Peyer's patch (tissue), 4 donors: ENCODE measurements around the gene MAGEA2. TPM values are rescaled to one million over a fixed set of nuclear protein-coding genes. Genes with fewer than 3 reads are reported as not detected.
"Not testable (repeated sequence)": the region's sequence is repeated elsewhere in the genome, so short reads cannot be mapped to it uniquely, and the experiment has no call there.

Source experiments
- DNase-seq, 3 donors: peaks; one replicate each; pipeline ENCODE4 v3.0.0-alpha.2; 2017 to 2019
- H3K27ac ChIP-seq, 4 donors: fragments of 200-600 bp; sonication (generic); one replicate each; pipeline ENCODE4 v1.5.1; 2016 to 2019
- H3K27me3 ChIP-seq, 2 donors: fragments of 200-600 bp; sonication (generic); one replicate each; pipeline ENCODE4 v1.5.1; 2019
- H3K36me3 ChIP-seq, 3 donors: fragments of 200-600 bp; sonication (generic); one replicate each; pipeline ENCODE4 v1.5.1; 2016 to 2019
- H3K4me1 ChIP-seq, 4 donors: fragments of 200-600 bp; sonication (generic); one replicate each; pipeline ENCODE4 v1.5.1; 2016 to 2019
- H3K4me3 ChIP-seq, 4 donors: fragments of 200-600 bp; sonication (generic); 1 replicate in 3 of 4; 2 replicates in 1 of 4; pipeline ENCODE4 v1.5.1; 2016 to 2019; ENCODE audit warnings: mild to moderate bottlenecking in 1 of 4
- H3K9me3 ChIP-seq, 4 donors: fragments of 200-600 bp; sonication (generic); one replicate each; pipeline ENCODE4 v1.5.1; 2016 to 2019; ENCODE audit warnings: mild to moderate bottlenecking in 1 of 4
- POLR2A ChIP-seq, 2 donors: fragments of 450-650 bp; IDR thresholded peaks; one replicate each; pipeline ENCODE4 v1.5.1; 2017; ENCODE audit warnings: antibody characterized with exemption in 2 of 2, mild to moderate bottlenecking in 2 of 2, moderate library complexity in 2 of 2
- total RNA-seq, 4 donors: library from RNA; depleted of rRNA; stranded (reverse); fragments of >200 nt; gene quantifications; one replicate each; pipeline ENCODE4 v1.1.0, GENCODE V29; 2016
- TF ChIP-seq, protein P1 (sequence below), 6 experiments: fragments of 450-650 bp in 4 of 6; fragments of 200-600 bp in 2 of 6; sonication (generic) in 1 of 6; IDR thresholded peaks; one replicate each; pipeline ENCODE4 v1.5.1; 2017 to 2019; ENCODE audit warnings: antibody characterized with exemption in 6 of 6, mild to moderate bottlenecking in 3 of 6, moderate library complexity in 1 of 6

Gene MAGEA2
- total RNA-seq, 4 donors from 2014 or later: not detected

DNA sequence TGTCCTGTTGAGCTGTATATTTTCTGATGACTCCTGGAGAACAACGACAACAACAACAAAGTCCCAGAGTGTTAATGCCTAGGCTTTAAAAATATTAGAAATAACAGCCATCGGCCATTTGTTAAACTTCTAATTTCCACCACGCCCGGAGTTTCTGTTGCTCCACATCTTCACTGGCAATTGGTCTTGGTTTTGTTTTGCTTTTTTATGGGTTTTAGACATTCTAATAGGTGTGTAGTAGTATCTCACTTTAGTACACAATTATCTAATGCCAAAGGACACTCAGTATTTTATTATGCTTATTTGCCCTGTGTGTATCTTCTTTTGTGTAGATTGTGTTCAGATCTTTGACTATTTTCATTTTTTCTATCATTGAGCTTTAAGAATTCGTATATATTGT lies 15.1 kb downstream of the MAGEA2 start:
- Histone ChIP-seq H3K9me3 (no peaks in the 10 kb centered on the region), H3K36me3 (no peaks in the 10 kb centered on the region), H3K4me3 (no peak overlapping the region), H3K27ac (no peak overlapping the region), H3K27me3 (no peaks in the 10 kb centered on the region), H3K4me1 (no peaks in the 10 kb centered on the region)
- no peak for DNase-seq
- TF ChIP-seq POLR2A (IDR thresholded peaks at IDR 0.05): no peak
- TF ChIP-seq, protein P1, sequence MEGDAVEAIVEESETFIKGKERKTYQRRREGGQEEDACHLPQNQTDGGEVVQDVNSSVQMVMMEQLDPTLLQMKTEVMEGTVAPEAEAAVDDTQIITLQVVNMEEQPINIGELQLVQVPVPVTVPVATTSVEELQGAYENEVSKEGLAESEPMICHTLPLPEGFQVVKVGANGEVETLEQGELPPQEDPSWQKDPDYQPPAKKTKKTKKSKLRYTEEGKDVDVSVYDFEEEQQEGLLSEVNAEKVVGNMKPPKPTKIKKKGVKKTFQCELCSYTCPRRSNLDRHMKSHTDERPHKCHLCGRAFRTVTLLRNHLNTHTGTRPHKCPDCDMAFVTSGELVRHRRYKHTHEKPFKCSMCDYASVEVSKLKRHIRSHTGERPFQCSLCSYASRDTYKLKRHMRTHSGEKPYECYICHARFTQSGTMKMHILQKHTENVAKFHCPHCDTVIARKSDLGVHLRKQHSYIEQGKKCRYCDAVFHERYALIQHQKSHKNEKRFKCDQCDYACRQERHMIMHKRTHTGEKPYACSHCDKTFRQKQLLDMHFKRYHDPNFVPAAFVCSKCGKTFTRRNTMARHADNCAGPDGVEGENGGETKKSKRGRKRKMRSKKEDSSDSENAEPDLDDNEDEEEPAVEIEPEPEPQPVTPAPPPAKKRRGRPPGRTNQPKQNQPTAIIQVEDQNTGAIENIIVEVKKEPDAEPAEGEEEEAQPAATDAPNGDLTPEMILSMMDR (IDR thresholded peaks at IDR 0.05): no peak

DNA sequence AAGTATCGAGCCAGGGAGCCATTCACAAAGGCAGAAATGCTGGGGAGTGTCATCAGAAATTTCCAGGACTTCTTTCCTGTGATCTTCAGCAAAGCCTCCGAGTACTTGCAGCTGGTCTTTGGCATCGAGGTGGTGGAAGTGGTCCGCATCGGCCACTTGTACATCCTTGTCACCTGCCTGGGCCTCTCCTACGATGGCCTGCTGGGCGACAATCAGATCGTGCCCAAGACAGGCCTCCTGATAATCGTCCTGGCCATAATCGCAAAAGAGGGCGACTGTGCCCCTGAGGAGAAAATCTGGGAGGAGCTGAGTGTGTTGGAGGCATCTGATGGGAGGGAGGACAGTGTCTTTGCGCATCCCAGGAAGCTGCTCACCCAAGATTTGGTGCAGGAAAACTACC lies 17.1 kb downstream of the MAGEA2 start:
- not testable (repeated sequence) for H3K27ac ChIP-seq, H3K9me3 ChIP-seq, H3K4me3 ChIP-seq, H3K4me1 ChIP-seq, H3K36me3 ChIP-seq, H3K27me3 ChIP-seq
- peak in 1 of 3 donors; percentile 27 for DNase-seq

DNA sequence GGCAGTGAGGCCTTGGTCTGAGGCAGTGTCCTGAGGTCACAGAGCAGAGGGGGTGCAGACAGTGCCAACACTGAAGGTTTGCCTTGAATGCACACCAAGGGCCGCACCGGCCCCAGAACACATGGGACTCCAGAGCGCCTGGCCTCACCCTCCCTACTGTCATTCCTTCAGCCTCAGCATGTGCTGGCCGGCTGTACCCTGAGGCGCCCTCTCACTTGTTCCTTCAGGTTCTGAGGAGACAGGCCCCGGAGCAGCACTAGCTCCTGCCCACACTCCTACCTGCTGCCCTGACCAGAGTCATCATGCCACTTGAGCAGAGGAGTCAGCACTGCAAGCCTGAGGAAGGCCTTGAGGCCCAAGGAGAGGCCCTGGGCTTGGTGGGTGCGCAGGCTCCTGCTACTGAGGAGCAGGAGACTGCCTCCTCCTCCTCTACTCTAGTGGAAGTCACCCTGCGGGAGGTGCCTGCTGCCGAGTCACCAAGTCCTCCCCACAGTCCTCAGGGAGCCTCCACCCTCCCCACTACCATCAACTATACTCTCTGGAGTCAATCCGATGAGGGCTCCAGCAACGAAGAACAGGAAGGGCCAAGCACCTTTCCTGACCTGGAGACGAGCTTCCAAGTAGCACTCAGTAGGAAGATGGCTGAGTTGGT lies 17.7 kb downstream of the MAGEA2 start:
- Histone ChIP-seq H3K4me3 (no peak overlapping the region), H3K27ac (no peak overlapping the region), H3K36me3 (no peaks in the 10 kb centered on the region), H3K9me3 (no peaks in the 10 kb centered on the region), H3K27me3 (no peaks in the 10 kb centered on the region), H3K4me1 (no peaks in the 10 kb centered on the region)
- DNase-seq: peak in 1 of 3 donors; percentile 14
- no peak for TF ChIP-seq POLR2A (IDR thresholded peaks at IDR 0.05)
- TF ChIP-seq, protein P1 (IDR thresholded peaks at IDR 0.05): no peak

DNA sequence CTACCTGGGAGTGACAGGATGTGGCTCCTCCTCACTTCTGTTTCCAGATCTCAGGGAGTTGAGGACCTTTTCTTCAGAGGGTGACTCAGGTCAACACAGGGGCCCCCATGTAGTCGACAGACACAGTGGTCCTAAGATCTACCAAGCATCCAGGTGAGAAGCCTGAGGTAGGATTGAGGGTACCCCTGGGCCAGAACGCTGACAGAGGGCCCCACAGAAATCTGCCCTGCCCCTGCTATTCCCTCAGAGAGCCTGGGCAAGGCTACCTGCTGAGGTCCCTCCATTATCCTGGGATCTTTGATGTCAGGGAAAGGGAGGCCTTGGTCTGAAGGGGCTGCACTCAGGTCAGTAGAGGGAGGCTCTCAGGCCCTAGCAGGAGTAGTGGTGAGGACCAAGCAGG lies 18.5 kb downstream of the MAGEA2 start:
- Histone ChIP-seq H3K9me3 (no peaks in the 10 kb centered on the region), H3K27ac (no peak overlapping the region), H3K36me3 (no peaks in the 10 kb centered on the region)

DNA sequence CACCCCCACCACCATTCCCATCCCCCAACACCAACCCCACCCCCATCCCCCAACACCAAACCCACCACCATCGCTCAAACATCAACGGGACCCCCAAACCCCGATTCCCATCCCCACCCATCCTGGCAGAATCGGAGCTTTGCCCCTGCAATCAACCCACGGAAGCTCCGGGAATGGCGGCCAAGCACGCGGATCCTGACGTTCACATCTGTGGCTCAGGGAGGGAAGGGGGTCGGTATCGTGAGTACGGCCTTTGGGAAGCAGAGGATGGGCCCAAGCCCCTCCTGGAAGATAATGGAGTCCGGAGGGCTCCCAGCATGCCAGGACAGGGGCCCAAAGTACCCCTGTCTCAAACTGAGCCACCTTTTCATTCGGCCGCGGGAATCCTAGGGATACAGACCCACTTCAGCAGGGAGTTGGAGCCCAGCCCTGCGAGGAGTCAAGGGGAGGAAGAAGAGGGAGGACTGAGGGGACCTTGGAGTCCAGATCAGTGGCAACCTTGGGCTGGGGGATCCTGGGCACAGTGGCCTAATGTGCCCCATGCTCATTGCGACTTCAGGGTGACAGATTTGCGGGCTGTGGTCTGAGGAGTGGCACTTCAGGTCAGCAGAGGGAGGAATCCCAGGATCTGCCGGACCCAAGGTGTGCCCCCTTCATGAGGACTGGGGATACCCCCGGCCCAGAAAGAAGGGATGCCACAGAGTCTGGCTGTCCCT lies 19.3 kb downstream of the MAGEA2 start:
- not testable (repeated sequence) for H3K36me3 ChIP-seq, H3K4me3 ChIP-seq, H3K4me1 ChIP-seq, H3K27ac ChIP-seq, H3K27me3 ChIP-seq, H3K9me3 ChIP-seq
- DNase-seq: peak in 1 of 3 donors; percentile 14

More for the DNA sequence above, 18.5 kb downstream of the MAGEA2 start:
- Histone ChIP-seq H3K4me1 (no peaks in the 10 kb centered on the region), H3K27me3 (no peaks in the 10 kb centered on the region), H3K4me3 (no peak overlapping the region)
- TF ChIP-seq, protein P1 (IDR thresholded peaks at IDR 0.05): no peak
- no peak for TF ChIP-seq POLR2A (IDR thresholded peaks at IDR 0.05)
- DNase-seq: peak in 1 of 3 donors; percentile 26

GRCh38 chrX:152733261-152733975 lies 20.2 kb downstream of the MAGEA2 start, which contains the start of the genes CSAG1 and MAGEA12:
Gene CSAG1, minus strand, starts transcription at chrX:152733721. Its CDS starts 1,261 bp downstream, at chrX:152732460.
Gene MAGEA12, plus strand, starts transcription at chrX:152733757. Its CDS starts 2,405 bp downstream, at chrX:152736162.
- Histone ChIP-seq H3K4me1 (no peaks in the 10 kb centered on the region), H3K27me3 (no peaks in the 10 kb centered on the region), H3K36me3 (no peaks in the 10 kb centered on the region), H3K27ac (no peak within 1 kb of the TSS), H3K4me3 (no peak within 1 kb of the TSS), H3K9me3 (no peaks in the 10 kb centered on the region)
- TF ChIP-seq, protein P1 (IDR thresholded peaks at IDR 0.05): no peak
- TF ChIP-seq POLR2A (IDR thresholded peaks at IDR 0.05): no peak
- peak in 1 of 3 donors; percentile 22 for DNase-seq
